ENCODE data around the gene IL17RA.
"Not testable (repeated sequence)": the region's sequence is repeated elsewhere in the genome, so short reads cannot be mapped to it uniquely, and the experiment has no call there.

IL17RA gene

DNA sequence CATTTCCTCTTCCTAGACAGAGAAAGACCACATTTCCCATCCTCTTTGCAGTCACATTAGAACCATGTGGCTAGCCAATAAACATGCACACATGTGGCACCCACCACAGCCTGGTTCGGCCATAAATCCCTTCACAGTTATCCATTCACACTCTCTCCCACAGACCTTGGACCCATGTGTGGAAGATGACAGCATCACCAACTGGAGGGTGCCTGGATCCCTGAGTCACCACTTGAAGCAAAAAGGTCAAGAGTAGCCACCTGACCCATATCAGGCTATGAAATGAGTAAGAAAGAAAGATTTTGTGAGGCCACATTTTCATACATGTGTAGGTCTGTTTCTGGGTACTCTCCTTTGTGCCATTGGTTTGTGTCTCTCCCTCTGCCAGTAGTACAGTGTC is 45.4 kb downstream of the IL17RA start:
- no peak for DNase-seq

DNA sequence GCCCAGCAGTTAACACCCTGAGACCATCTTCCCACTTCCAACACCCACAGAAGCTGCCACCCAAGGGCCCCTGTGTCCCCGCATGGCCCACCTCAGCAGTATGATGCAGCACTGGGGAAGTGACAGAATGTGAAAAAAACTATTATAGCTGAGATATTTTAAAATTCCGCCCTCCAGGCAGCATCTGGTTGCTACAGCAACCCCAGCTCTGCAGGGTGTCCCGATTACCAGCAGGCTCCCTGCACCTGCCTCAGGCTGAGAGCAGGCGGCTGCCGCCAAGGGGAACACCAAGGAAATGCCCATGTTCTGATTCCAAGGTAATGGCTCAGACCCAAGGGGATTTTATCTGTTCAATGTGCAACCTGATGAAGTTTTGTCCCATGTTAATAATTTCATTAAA is 46.9 kb downstream of the IL17RA start:
- DNase-seq, result no peak

DNA sequence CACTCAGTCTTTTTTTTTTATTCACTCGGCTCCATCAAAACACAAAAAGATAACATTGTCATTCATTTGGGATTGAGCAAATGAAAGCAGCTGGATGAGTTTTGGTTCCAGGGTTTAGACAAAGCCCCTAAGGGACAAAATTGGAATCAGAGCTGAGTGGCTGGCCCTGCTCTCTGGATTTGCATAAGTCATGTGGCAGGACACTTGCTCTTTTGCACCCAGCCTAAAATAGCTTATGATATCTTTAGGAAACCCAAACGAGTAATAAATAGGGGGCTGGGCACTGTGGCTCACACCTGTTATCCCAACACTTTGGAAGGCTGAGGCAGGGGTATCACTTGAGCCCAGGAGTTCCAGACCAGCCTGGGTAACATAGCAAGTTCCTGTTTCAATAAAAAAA is 47.3 kb downstream of the IL17RA start:
- DNase-seq, result no peak

DNA sequence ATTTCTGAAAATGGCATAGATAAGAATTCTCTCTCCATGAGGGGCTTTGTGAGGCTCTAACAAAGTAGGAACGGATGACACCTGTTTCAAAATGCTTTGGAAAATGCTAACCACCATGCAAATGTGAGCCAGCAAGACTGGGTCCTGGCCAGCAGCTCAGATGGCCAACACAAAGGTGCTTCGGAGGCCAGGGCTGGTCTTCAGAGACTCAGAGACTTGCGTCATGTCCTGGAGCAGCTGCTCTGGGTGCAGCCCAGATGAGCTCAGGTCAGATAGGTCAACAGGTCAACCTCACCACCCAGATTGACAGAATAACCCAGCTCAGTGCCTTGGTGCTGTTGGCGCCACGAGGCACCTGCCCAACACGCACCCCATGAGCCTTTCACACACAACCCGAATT is 48.3 kb downstream of the IL17RA start:
- DNase-seq, result no peak

DNA sequence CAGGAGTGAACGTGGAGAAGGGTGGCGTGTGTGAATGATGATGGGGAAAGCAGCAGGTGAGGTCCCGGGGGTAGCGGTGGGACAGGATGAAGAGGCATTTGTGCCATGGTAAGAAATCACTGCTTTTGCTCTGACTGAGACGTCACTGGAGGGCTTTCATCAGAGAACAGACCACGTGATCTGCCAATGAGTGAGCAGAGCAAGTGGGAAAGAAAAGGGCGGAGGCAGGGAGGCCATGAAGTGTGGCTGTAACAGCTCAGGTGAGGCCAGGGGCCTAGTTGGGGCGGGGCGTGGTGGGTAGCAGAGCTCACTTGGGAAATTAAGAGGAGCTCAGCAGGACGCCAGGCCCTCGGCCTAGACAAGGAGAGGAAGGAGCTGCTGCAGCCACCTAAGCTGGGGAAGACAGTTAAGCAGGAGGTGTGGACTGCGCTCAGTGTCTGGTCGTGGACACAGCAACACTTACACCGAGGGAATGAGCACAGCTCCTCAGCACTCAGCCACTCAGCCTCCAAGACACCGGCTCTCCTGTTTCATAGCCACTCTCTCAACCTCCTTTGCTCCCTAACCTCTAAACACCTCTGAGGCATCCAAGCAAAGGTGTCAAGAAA is 50.5 kb downstream of the IL17RA start:
- DNase-seq, result no peak

DNA sequence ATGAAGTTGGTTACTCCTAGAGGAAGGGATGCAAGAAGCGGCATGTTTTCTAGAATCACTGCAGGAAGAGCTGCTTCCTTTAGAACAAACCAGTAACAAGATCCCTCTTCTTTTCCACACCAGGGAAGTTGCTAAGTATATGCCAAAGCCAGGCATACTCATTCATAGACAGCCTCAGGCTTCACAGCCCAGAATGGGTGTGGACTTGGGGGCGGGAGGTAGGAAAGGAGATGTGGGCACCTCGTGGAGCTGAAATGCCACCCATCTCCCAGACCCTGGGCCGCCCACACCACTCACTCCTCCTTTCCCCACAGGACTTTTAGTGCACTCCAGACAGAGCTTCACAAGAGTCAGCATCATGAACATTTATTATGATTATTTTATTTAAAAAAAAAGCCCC is 52.4 kb downstream of the IL17RA start:
- no peak for DNase-seq

DNA sequence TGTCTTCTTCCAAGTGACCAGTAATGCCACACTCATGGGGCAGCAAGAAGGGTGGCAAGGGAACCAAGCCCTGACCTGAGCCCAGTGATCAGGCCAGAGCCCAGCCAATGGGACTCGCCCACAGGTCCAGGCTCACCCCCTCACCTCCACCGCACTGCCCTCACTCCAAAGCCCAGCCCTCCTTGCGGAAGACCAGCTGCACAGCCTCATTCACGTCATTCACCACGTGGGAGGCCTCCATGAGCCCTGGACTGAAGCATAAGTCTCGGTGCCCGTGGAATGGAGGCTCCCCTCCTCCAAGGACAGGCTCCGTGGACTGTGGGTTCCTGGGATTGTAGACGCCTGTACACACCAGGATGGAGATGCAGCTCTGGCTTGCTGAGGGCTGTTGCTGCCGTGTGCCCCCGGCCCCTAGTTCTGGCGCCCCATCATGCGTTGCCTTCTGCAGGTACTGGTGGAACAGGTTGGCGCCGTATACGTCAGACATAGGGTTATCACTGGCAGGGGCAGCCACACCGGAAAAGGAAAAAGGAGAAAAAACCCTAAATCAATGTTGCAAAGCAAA is 53.1 kb downstream of the IL17RA start:
- no peak for DNase-seq

DNA sequence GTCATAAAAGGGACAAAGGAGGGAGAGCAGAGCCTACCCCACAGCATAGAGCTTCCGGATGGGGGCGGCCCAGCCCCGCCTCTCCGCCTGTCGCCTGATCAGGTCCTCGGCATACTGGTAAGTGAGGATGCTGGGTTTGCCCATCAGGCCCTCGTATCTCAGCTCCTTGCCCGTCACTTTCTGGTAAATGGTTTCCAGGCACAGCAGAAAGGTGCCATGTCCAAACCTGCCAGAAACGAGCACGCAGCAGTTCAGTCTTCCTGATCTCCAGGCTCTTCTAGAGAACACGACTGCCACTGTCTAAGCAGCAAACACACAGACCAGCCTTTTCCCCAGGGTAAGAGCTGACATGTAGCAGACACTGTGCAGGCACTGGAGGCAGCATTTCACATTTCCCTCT is 53.7 kb downstream of the IL17RA start:
- DNase-seq, result no peak

DNA sequence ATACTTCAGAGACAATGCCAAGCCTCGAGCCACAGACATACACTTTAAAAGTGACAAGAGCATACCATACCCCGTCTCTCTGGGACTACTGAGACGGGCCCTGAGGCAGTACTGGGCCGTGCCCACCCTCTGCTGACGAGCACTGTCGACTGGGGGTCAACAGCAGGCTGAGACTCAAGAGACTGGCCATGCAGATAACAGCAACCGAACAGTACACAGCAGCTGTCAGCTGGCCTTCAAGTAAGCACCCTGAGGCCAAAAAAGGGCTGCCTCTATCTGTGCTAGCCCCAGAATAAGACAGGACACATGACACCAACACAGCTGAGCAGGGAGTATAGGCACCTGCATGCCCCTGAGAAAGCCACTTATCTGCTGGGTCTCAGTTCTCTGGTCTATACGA is 55.2 kb downstream of the IL17RA start:
- DNase-seq, result no peak

DNA sequence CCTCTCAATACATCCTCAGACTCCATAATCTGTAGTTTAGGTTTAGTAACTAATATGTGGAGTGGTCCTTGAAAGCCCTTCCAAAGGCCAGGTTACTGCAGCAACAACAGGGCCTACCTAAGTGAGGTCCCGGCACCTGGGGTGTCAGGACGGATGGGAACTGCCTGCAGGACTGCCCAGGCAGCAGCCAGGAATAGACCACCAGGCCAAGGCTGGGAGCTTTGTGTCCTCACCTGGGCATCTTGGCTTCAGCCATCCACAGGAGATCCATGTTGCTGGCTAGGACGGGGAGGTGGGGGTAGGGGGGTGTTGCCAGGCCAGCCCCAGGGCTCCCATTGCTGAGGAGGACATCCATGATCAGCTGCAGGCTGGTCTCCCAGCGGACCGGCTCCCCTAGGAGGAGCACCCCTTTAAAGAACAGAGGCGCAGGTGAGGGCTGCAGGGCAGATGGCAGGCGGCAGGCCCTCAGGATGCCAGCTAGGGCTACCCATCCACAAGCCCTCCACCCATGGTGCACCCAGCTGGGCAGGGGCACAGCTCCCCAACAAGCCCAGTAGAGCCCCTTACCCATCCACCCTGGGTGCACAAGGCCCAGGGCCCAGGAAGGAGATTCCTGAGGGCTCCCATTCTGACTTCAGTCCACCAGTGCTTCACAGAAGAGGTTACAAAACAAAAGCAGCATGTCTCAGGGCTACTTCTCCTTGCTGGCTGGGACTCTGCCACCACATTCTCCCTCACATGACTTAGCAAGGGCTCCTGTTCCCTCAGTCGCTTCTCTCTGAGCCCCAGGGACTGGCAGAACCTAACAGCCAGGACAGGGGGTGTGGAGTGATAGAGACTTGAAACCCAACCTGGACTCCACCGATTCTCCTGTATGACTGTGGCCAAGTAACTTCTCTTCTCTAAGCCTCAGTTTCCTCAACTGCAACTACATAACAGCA is 56.3 kb downstream of the IL17RA start:
- no peak for DNase-seq

DNA sequence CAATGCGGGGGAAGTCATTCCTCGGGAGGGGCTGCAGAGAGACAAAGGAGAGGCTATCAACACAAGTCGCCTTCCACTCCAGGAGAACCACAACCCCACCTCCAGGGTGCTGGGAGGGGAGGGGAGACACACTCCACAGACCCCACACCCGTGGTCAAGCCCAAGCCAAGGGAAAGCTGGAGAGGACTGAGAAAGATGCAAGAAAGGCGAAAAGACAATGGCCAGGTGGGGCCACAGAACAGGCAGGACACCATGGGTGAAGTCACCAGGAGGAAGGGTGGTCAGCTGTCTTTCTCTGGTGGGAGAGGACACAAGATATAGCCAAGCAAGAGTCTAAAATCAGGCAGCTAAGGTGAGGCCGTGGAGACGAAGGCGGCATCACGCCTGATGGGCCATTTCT is 58.3 kb downstream of the IL17RA start:
- no peak for DNase-seq

DNA sequence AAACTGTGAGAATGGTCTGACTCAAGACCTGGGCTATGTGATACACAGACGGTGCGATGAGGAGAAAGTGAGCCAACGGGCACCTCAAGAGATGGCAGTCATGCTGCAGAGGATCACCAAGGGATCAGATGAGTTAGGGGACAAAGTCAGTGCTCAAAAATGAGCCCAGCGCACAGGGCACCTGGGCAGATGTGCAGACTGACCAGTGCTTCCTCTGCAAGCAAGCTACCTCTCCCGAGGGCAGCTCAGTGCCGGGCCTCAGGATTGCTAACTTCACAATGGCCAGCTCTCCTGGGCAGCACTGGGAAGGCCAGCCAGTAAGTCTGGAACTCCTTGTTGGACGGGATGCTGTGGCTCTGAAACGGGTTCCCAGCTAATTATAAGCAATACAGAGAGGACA is 59.0 kb downstream of the IL17RA start:
- no peak for DNase-seq

DNA sequence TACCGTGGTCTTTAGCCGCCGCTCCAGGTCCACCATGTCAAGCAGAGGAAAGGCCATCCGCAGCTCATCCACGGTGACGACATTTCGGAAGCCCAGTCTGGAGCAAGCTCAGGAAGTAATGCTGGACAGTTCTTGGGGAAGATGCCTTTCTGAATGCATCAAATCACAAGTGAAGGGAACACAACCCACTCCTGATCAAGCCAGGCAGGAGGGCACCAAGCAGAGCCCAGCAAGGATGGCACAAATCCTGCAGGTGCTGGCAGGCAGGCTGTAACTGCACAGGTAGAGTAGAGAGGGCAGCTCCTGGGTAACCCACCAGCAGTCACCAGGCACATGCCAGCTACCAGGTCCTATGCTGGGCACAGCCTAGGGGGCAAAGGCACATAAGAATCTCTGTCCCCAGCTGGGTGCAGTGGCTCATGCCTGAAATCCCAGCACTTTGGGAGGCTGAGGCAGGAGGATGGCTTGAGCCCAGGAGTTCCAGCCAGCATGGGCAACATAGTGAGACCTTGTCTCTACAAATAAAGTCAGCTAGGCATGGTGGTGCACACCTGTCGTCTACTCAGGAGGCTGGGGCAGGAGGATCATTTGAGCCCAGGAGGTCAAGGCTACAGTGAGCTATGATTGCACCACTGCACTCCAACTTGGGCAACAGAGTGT is 60.4 kb downstream of the IL17RA start:
- no peak for DNase-seq

DNA sequence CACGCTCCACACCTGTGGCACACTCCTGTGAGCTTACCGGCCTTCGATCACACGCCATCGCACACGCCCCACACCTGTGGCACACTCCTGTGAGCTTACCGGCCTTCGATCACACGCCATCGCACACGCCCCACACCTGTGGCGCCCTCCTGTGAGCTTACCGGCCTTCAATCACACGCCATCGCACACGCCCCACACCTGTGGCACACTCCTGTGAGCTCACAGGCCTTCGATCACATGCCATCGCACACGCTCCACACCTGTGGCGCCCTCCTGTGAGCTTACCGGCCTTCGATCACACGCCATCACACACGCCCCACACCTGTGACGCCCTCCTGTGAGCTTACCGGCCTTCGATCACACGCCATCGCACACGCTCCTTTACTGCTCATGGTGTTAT is 62.7 kb downstream of the IL17RA start:
- DNase-seq, result not testable (repeated sequence)

DNA sequence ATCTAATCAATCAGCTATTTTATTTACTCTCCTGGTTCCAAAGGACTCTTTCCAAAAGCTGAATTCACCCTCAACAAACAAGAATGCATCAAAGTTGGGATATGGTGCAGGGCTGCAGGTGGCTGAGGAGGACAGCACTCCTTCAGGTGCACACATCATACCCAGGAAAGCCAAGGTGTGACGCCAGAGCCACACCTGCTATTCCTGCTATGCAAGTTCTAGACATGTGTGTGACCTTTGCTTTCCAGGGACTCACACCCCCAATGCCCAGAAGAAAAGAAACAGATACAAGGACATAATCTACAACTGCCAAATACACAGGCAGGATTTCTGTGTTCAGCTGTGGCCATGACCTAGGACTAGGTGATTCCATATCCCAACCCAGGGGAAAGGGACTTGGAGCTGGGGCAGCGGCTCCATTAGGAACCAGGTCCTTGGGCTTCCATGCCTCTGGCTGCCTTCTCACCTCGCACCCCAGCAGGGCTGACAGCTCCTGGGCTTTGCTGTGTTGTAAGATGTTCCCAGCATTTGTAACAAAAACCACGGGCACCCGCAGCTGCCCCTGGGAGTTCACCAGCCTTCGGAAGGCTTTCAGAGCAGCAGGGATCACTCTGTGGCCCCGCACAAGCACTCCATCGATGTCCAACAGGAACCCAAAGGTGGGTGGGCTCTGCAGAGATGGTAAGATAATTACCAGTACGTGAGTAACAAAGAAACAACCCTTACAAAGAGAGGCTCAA is 64.4 kb downstream of the IL17RA start:
- DNase-seq, result no peak

DNA sequence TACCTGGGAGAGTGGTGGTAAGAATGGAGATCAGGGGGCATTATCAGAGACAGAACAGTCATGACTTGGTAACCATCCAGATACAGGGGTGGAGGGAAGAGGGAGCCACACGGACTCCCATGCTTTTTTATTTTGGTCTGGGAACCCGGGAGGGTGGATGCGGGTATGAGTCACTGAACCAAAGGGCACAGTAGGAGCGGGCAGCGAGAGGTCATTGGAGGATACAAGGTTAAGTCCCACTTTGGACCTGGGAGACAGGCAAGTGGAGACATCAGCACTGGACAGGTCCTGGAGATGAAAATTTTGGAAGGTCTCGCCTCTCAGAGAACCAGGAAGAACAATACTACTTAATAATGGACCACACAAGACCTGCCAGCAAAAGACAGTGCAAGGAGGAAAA is 67.5 kb downstream of the IL17RA start:
- no peak for DNase-seq

DNA sequence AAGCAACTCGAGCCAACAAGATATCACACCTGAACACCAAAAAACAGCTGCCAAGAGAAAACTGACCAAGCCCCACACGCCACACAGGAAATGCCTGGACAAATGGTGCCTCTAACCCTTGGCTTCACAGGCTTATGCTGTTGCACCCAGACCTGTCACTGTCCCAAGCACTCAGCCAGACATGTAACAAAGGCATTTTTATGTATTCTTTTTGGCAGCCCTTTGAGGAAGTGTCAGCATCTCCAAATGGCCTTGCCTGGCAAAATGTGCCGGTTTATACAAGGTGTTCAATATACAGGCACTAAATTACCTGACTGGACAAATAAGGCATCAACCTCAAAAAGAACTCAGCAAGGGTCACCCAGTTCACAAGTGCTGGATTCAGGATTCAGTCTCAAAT is 68.2 kb downstream of the IL17RA start:
- no peak for DNase-seq

DNA sequence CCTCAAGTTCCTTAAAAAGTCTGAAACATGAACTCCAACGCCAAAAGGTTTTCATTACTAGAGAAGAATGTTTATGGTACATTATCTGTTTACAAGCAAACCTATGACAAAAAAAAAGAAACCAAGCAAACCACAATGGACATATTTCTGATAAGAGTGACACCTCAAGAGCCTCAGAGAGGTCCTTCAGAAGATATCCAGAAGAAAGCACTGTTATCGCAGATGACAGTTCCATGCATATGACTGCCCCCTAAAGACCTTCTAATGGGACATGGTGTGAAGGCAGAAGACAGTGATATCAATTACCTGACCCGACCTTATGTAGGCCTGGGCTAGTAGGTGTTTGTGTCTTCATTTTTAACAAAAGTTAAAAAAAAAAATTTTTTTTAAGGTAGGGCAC is 71.1 kb downstream of the IL17RA start:
- no peak for DNase-seq

DNA sequence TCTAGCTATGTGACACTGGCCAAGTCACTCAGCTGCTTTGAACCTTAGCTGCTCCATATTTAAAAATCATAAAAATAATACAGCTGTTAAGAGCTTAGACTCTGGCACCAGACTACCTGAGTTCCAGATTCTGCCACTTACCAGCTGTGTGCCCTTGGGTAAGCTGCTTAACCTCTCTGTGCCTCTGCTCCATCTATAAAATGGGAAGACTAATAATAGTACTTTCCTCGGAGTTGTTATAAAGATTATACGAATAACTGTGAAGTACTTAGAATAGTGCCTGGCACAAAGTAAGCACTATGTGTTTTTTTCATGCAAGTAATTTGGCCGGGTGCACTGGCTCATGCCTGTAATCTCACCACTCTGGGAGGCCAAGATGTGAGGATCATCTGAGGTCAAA is 72.9 kb downstream of the IL17RA start:
- DNase-seq, result no peak

DNA sequence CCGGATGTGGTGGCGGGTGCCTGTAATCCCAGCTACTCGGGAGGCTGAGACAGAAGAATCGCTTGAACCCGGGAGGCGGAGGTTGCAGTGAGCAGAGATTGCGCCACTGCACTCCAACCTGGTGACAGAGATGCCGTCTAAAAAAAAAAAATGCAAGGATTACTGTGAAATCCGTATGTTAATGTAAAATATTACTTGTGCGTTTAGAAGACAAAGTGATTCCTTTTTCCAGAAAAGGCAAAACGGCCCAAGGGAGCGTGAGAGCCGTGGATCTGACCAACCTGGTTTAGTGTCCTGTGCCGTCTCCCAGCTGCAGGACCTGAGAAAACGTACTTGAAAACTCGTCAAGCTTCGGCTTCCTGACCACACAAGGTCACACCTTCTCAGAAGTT is 73.4 kb downstream of the IL17RA start:
- DNase-seq, result no peak

DNA sequence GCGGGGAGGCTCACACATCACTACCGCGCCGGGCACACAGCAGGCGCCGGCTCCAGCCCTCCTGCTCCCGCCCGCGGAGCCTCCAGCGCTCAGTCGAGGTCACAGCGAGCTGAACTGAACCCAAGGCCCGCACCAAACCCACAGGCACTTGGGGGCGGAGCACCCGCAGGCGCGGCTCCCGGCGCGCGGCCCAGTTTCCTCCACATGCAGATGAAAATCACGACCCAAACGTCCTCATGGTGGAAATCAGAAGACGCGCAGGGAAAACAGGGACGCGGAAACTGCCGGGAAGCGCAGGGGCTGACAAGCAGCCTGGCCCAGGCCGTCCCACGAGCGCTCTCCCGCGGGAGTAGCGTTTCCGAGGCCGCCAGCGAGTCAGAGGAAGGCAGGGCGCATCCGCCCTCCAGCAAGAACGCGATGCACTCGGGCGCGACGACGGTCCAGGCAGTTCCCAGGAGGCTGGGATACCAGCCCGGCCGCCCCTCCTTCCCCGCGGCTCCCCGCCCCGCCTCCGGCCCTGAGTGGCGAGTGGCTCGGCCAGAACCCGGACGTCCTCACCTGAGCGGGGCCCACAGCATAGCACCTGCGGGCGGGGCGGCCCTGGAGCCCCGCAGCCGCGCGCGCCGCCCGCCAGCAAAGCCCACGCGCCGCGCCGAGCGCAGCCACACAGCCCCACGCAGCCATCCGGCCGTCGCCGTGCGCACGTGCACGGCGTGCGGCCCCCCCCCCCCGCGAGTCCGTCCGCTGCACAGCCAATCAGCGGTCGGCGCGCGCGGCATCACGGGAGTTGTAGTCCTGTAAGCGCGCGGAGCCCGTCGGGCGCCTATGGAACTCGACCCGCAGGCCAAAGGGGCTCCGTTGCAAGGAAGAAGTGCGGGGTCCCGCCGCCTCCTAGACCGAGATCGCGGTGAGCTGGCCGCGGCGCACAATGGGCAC is 74.0 kb downstream of the IL17RA start, which contains the start of gene HDHD5:
HDHD5 (minus strand) TSS at position 710 of the 936 bp plus-strand sequence; CDS start at position 684, 26 bp downstream.
- peak; percentile 90 for DNase-seq

DNA sequence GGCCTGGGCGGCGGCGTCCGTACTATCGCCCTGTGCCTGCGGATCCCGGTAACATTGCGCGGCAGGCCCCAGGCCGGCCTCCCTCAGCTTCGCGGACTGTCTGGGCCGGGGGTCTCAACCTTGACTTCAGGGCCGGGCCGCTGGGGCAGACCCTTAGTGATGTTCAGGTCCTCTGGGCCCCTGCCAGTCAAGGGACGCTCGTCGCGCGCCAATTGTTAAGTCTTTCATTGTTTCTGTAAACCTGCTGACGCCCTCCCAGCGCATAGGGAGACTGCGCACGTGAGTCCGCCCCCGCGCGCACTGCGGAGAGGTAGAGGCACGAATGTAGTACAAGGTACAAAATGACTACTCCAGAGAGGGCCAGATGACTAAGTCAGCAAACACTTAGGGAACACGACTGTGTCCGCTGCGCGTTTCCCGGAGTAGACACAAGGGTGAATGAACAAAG is 74.7 kb downstream of the IL17RA start:
- peak; percentile 20 for DNase-seq

Data from activated CD4-positive, alpha-beta T cell treated with anti-CD3 and anti-CD28 coated beads, Interleukin-2, amount 50 U/mL, for 1 hour (primary cell).